Measurements from ENCODE around the gene CAMK1D.

CAMK1D gene

GRCh38 chr10:12500381-12501303, 151.3 kb downstream of the CAMK1D start:
- DNase-seq = no peak

DNA sequence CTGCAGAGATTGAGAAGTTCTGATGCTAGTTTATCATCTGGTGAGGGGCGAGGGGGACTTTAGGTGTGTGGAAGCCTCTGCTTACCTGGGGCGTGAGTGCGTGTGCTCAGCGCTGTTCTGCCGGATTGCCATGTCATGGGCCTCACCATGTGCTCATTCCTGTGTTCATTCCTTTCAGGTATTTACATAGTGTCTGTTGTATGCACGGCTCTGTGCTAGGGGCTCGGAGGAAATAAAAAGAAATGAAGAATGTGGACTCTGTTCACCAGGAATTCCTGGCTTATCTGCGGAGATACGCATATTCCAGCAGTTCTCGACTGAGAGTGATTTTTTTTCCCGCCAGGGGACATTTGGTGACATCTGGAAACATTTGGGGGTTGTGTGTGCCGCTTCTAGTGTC, 152.0 kb downstream of the CAMK1D start:
- DNase-seq = no peak

DNA sequence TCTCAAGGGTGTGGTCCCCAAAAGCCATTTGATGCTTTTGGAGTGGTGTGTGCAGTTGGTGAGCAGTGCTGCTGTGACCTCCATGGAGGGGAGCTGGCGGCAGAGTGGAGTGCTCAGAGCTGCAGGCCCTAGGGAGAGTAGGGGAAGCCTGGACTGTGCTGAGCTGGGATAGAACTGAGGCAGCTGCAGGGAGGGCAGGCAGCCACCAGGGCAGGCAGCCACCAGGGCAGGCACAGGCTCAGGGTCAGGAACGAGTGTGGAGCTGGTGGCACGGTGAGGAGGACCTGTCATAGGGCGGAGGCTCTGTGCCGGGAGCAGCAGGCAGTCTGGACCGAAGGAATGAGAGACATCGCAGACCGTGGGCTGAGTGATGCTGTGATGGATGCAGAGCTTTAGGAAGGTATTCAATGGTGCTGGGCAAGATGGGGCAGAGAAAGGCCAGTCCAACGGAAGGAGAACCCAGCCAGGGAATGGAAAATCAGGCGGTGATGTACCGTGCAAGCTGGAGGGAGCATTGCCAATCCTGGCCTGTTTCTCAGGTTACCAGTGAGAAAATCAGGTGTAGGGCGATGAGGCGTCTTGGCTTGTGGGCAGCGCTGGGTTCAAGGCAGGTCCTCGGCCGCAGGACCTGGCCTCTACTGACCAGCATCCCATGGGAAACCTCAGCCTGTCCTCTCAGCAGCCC, 152.6 kb downstream of the CAMK1D start:
- no peak for DNase-seq

- DNase-seq = no peak
Measured at GRCh38 chr10:12502526-12503274, 153.4 kb downstream of the CAMK1D start.

GRCh38 chr10:12503311-12503710, 154.0 kb downstream of the CAMK1D start:
- DNase-seq = no peak

- no peak for DNase-seq
Measured at GRCh38 chr10:12504176-12504575, 154.8 kb downstream of the CAMK1D start.

DNA sequence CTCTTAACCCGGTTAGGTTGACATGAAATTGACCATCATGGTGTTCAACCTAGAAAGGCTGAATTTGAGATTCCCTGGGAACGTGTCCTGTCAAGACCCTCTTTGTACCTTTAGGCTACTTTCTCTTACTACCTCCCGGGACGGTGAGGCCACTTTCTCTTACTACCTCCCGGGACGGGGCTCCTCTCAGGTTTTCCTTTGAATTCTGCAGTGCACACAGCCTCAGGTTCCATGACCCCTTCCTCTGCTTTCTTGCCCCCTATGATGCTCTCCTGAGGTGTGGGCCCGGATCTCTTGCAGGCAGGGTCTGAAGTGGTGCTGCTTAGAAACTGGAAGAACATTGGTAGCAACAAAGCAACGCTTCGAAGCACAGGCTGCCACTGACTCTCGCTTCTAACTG, 155.3 kb downstream of the CAMK1D start:
- DNase-seq = no peak

DNA sequence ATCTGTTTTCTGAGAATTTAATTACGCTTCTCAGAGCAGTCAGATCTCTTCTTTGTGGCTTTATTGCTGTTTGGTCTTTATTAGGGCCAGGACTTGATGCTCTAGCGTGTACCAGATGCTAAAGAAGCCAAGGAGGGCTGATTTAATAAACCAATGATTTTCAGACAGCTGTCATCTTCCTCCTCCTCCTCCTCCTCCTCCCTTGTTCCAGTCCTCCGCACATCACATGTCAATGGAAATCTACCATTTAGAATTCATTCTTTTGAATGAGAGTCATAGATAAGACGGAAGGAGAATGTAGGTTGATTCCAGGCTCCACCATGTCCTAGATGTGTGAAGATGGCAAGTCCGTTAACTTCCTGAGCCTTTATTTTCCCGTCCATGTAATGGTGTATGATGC, 156.3 kb downstream of the CAMK1D start:
- DNase-seq = no peak

DNA sequence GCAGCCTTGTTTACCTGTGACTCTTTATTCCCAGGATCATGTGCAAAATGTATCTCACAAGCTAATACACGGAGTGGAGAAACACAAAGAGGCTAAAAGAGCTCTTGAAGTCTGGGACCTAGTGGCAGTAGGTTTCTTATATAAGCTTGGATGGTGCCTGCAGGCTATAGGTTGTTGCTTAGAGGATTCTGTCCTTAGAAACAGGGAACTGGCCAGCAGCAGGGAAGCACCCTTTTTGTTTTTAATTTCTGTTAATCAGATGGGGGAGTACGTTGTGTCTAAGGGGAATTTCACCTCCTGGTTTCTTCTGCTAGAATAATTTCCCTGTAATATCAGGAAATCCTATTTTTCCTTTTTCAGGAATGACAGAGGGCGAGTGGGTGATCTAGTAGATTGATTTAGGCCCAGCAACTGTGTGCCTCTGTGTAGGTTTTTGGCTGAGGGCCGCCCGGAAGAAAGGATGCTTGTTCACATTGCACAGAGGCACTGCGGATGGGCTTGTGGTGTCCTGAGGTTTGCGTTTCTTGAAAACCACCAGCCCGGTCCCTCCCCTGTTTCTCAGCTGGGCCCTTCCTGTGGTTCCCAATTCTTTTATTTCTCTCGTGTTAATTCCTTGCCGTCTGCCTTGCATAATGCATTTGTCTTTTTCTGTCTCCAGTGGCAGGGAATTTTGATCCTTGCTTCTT, 158.0 kb downstream of the CAMK1D start:
- no peak for DNase-seq

- DNase-seq = no peak
Measured at GRCh38 chr10:12508165-12508564, 158.8 kb downstream of the CAMK1D start.

- DNase-seq = no peak
Measured at GRCh38 chr10:12509016-12509793, 159.9 kb downstream of the CAMK1D start.

DNA sequence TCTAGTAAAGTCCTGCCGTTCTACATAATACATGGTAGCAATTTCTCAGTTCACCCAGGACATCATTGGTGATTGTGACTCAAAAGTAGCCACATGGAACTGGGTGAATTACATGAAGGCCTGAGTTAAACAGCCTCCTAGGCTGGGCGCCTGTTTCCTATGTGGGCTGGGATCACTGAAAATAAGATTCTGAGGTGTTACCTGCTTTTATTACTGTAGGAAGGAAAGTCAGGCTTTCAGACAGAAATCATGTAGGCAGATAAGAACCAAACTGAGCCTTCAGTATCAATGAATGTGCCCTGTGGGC, 160.4 kb downstream of the CAMK1D start:
- no peak for DNase-seq

DNA sequence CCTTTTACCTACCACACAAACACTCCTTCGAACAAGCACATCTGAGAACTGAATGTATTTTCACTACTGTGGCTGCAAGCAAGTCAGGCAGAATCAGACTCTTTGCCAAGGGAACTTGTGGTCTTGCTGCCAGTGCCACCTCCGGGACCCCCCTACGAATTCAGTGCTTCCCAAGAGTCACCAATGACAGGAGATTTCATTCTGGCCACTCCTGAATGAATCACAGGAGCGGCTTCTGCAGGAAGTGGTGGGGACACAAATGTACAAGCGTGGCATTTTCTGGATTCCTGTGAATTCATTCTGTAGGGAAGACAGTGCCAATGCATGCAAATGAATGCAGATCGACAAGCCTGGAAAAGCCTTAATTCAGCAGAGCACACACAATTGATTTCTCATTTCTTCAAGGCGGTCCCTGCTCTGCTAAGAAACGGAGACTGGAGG, 161.2 kb downstream of the CAMK1D start:
- no peak for DNase-seq

GRCh38 chr10:12510984-12511383, 161.6 kb downstream of the CAMK1D start:
- DNase-seq = no peak

DNA sequence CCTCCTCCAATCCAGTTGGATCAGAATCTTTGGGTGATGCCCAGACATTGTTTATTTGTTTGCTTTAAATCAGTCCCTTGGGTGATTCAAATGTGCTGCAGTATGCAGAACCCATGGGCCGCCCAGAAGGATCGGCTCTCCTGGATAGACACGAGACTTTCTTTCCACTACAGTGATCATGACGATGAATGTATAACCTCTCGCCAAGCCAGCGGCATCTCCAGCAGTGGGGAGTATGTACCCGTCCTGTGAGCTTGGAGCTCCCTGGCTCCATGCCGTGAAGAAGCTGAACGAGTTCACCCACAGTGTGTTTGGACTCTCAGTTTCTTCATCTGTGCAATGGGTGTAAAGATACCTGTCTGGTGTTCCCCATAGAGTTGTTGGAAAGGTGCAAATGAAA, 162.3 kb downstream of the CAMK1D start:
- DNase-seq = no peak

DNA sequence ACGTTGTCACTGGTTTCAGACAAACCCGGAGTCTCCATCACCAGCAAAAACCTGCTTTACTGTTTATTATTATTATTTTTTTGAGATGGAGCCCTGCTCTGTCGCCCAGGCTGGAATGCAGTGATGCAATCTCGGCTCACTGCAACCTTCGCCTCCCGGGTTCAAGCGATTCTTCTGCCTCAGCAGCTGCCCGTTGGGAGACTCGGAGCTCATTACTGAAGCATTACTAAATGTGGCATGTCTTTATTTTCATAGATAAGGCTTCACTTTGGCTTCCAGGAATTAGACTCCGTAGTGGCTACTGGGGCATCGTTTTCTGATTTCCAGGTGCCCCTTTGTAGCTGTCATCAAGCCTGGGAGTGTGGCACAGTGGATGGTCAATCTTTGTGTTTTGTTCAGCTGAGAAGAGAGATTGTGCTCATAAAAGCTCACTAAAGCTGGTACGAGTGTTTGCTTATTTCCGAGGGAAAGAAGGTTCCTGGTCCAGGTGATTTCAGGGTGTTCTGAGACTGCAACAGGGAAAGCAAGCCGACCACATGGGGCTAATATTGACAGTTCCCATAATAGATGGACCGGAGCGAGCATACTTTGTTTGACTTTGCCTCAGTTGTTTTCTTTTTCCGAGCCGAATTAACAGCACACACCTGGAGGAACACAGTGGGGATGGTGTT, 163.1 kb downstream of the CAMK1D start:
- DNase-seq = no peak

DNA sequence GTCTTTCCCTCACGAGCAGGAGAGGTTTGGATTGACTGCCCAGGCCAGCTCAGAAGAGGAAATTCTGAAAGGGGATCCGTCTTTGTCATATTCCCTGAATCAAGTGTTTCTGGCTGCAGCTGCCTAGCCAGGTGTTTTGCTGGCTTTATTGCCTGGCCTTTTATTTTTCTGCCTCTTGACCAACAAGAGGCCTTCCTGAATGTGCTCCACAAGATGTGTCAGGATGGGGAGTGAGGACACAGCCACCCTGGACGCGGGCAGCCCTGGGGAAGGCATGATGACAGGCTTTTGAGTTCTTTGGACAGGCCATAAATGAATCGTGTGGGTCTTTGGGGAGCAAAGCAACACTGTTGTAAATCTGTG, 163.6 kb downstream of the CAMK1D start:
- no peak for DNase-seq

DNA sequence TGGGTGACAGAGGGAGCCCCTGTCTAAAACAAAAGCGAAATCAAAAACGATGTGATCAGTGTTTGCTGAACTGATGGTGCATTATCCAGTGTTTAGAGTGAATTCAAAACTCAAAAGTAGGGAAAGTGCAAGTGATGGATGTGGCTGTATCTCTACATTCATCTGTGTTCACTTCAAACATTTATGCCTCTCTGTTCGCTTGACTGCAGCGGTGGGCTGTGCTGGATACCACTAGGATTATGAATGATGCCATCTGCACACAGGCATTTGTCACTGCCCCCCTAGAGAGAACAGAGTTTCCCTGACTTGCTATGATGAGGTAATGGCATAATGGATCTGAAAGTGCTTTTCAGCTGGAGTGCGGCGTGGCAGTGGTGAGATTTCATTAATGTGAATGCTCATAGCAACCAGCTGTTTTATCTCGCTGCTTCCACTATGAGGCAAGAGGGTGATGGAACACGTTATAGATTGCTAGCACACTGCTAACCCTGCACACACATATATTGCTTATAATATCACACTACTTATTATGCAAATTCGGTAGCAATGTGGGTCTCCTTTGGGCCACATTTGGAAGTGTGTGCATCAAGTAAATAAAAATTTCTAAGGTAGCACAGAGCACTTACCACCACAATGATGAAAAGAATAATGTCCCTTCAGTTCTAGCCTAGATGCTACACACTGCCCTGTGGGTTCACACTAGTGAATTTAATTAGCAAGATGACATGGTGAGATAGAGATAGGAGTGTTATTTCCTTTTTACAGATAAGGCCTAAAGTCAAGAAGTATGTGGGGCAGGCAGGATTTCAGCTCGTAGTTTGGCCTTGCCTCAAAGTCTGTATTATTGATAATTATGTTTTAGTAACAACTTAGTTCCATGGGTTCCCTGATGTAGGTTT, 164.7 kb downstream of the CAMK1D start:
- DNase-seq = no peak

DNA sequence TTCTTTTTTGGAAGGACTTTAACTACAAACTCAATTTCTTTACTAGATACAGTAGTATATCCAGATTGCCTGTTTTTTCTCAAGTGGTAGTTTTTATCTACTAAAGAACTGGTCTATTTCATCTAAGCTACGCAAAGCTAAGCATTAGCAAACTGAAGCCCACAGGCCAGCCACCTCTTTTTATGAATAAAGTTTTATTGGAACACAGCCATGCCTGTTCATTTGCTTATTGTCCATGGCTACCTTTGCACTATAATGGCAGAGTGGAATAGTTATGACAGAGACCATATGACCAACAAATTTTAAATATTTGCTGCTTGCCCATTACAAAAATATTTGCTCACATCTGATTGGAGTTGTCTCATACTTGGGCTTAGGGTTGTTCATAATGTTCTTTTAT, 168.7 kb downstream of the CAMK1D start:
- DNase-seq = no peak

- no peak for DNase-seq
Measured at GRCh38 chr10:12521423-12521822, 172.1 kb downstream of the CAMK1D start.

DNA sequence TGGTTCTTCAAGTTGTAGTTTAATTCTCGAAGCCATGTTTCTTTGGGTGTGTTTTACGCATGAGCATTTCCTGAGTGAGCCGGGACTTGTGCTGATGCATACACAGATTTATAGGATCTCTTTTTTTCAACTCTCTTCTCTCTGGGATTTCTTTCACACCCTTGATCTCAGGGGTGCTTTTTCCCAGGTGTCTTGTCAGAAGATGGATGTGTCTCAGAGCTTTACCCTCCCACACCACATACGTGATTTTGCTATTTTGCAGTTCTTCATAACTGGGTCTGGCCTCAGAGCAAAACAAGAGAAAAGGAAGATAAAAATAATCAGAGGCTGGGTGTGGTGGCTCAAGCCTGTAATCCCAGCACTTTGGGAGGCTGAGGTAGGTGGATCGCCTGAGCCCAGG, 177.0 kb downstream of the CAMK1D start:
- no peak for DNase-seq

Measured in central memory CD4-positive, alpha-beta T cell (primary cell).